Mammary epithelial cell (primary cell): ENCODE results near the gene TRAK1.

Experiments used
- CTCF ChIP-seq, 2 donors: IDR thresholded peaks in 1 of 2; conservative IDR thresholded peaks in 1 of 2; 2 replicates each; pipeline ENCODE4 v1.5.1; 2011 to 2012; ENCODE audit warnings: inconsistent platforms in 2 of 2, low read length in 2 of 2, mild to moderate bottlenecking in 2 of 2, control low read depth in 1 of 2, low read depth in 1 of 2; ENCODE audit not compliant: insufficient read depth in 1 of 2; ENCODE audit errors: extremely low read depth in 1 of 2
- EZH2 ChIP-seq: IDR thresholded peaks from 2 replicates; pipeline ENCODE4 v1.6.1; 2012; ENCODE audit warnings: low read length, inconsistent platforms, borderline replicate concordance

GRCh38 chr3:42163622-42164244 lies 72.6 kb downstream of the TRAK1 start:
- TF ChIP-seq CTCF (conservative IDR thresholded peaks at IDR 0.05 in 1 of 2, IDR thresholded peaks at IDR 0.05 in 1 of 2; ENCODE audit: extremely low read depth in 1 of 2, insufficient read depth in 1 of 2, low read depth in 1 of 2, low read length in 2 of 2) (no peak), EZH2 (no peak)
